SK-N-SH treated with all-trans-retinoic acid at 6 μM for 48 hours (cell line): ENCODE results near the gene TTC34.

Source experiments
- ATAC-seq: fragments of 200-7000 bp; cut with Tn5 transposase; 3 replicates; pipeline ENCODE4 v1.9.1; 2020; ENCODE audit warnings: mild to moderate bottlenecking, moderate library complexity
- ARNTL ChIP-seq: fragments of 450-650 bp; formaldehyde crosslinking; IDR thresholded peaks from 2 replicates; pipeline ENCODE4 v1.5.0; 2020; ENCODE audit warnings: low read depth, mild to moderate bottlenecking, moderate library complexity, borderline replicate concordance
- CSDC2 ChIP-seq: fragments of 250-450 bp; sonication (Bioruptor Pico); IDR thresholded peaks from 2 replicates; pipeline ENCODE4 v1.5.0; 2020; ENCODE audit warnings: mild to moderate bottlenecking, moderate library complexity
- ESRRG ChIP-seq: fragments of 250-450 bp; sonication (Bioruptor Pico); IDR thresholded peaks from 2 replicates; pipeline ENCODE4 v1.6.1; 2021; ENCODE audit warnings: mild to moderate bottlenecking
- GLIS3 ChIP-seq: fragments of 250-450 bp; sonication (Bioruptor Pico); IDR thresholded peaks from 2 replicates; pipeline ENCODE4 v1.5.0; 2020; ENCODE audit warnings: mild to moderate bottlenecking, moderate library complexity
- ISL1 ChIP-seq: fragments of 250-450 bp; sonication (Bioruptor Pico); IDR thresholded peaks from 2 replicates; pipeline ENCODE4 v2.1.2; 2022; ENCODE audit warnings: mild to moderate bottlenecking, moderate library complexity
- OSR1 ChIP-seq: fragments of 250-450 bp; sonication (Bioruptor Pico); IDR thresholded peaks from 2 replicates; pipeline ENCODE4 v1.8.0; 2022; ENCODE audit warnings: moderate library complexity, mild to moderate bottlenecking, inconsistent platforms
- TCF4 ChIP-seq: fragments of 250-450 bp; sonication (Bioruptor Pico); IDR thresholded peaks from 2 replicates; pipeline ENCODE4 v1.8.0; 2021; ENCODE audit warnings: mild to moderate bottlenecking, moderate library complexity, borderline replicate concordance
- TOX ChIP-seq: fragments of 250-450 bp; sonication (Bioruptor Pico); IDR thresholded peaks from 2 replicates; pipeline ENCODE4 v1.8.0; 2021; ENCODE audit warnings: mild to moderate bottlenecking, moderate library complexity, borderline replicate concordance
- ZC3H10 ChIP-seq: fragments of 250-450 bp; sonication (Bioruptor Pico); IDR thresholded peaks from 2 replicates; pipeline ENCODE4 v1.5.1; 2021; ENCODE audit warnings: mild to moderate bottlenecking, moderate library complexity
- ZFP3 ChIP-seq: fragments of 250-450 bp; sonication (Bioruptor Pico); IDR thresholded peaks from 2 replicates; pipeline ENCODE4 v1.5.0; 2020; ENCODE audit warnings: mild to moderate bottlenecking, moderate library complexity
- ZFP30 ChIP-seq: fragments of 450-650 bp; formaldehyde crosslinking; IDR thresholded peaks from 2 replicates; pipeline ENCODE4 v1.5.0; 2022; ENCODE audit warnings: mild to moderate bottlenecking, moderate library complexity
- ZNF565 ChIP-seq: fragments of 450-650 bp; formaldehyde crosslinking; conservative IDR thresholded peaks from 2 replicates; pipeline ENCODE4 v1.5.0; 2020; ENCODE audit warnings: low read depth, mild to moderate bottlenecking, moderate library complexity
- ZNF8 ChIP-seq: fragments of 450-650 bp; formaldehyde crosslinking; IDR thresholded peaks from 2 replicates; pipeline ENCODE4 v1.5.0; 2020; ENCODE audit warnings: mild to moderate bottlenecking, moderate library complexity
- TF ChIP-seq, protein P1 (sequence below): fragments of 250-450 bp; sonication (Bioruptor Pico); IDR thresholded peaks from 2 replicates; pipeline ENCODE4 v1.5.0; 2020; ENCODE audit warnings: mild to moderate bottlenecking, moderate library complexity
- TF ChIP-seq, protein P2 (sequence below): fragments of 250-450 bp; sonication (Bioruptor Pico); IDR thresholded peaks from 2 replicates; pipeline ENCODE4 v1.8.0; 2021; ENCODE audit warnings: low read depth, mild to moderate bottlenecking, moderate library complexity, borderline replicate concordance
- TF ChIP-seq, protein P3 (sequence below): fragments of 250-450 bp; sonication (Bioruptor Pico); IDR thresholded peaks from 2 replicates; pipeline ENCODE4 v1.5.1; 2020; ENCODE audit warnings: low read depth, mild to moderate bottlenecking, moderate library complexity
- TF ChIP-seq, protein P4 (sequence below): fragments of 250-450 bp; sonication (Bioruptor Pico); IDR thresholded peaks from 2 replicates; pipeline ENCODE4 v1.5.1; 2021; ENCODE audit warnings: mild to moderate bottlenecking, moderate library complexity

TTC34 gene

DNA sequence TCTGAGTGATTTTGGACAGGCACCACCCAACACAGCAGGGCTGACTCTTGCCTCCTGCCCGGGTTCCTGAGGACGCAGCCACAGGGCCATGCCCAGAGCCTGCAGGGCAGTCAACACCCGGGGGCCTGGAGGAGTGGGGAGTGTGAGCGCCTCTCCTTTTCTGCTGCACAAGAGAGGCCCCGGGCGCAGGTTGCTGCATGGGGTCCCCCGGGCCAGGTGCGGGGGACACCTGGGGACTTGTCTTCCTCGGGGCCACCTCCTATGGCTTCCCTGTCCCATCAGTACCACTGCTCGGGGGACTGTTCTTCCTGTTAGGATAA, 6.9 kb upstream of the TTC34 start (continued):
- TF ChIP-seq TCF4 (no peak), ZNF565 (CRISPR knock-in tag) (no peak), ARNTL (CRISPR knock-in tag) (no peak), TOX (CRISPR knock-in tag) (no peak), ZFP3 (CRISPR knock-in tag) (no peak), ZFP30 (CRISPR knock-in tag) (no peak), ISL1 (no peak), ESRRG (CRISPR knock-in tag) (no peak), GLIS3 (CRISPR knock-in tag) (no peak)
- TF ChIP-seq, protein P1, sequence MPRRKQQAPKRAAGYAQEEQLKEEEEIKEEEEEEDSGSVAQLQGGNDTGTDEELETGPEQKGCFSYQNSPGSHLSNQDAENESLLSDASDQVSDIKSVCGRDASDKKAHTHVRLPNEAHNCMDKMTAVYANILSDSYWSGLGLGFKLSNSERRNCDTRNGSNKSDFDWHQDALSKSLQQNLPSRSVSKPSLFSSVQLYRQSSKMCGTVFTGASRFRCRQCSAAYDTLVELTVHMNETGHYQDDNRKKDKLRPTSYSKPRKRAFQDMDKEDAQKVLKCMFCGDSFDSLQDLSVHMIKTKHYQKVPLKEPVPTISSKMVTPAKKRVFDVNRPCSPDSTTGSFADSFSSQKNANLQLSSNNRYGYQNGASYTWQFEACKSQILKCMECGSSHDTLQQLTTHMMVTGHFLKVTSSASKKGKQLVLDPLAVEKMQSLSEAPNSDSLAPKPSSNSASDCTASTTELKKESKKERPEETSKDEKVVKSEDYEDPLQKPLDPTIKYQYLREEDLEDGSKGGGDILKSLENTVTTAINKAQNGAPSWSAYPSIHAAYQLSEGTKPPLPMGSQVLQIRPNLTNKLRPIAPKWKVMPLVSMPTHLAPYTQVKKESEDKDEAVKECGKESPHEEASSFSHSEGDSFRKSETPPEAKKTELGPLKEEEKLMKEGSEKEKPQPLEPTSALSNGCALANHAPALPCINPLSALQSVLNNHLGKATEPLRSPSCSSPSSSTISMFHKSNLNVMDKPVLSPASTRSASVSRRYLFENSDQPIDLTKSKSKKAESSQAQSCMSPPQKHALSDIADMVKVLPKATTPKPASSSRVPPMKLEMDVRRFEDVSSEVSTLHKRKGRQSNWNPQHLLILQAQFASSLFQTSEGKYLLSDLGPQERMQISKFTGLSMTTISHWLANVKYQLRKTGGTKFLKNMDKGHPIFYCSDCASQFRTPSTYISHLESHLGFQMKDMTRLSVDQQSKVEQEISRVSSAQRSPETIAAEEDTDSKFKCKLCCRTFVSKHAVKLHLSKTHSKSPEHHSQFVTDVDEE = no peak

DNA sequence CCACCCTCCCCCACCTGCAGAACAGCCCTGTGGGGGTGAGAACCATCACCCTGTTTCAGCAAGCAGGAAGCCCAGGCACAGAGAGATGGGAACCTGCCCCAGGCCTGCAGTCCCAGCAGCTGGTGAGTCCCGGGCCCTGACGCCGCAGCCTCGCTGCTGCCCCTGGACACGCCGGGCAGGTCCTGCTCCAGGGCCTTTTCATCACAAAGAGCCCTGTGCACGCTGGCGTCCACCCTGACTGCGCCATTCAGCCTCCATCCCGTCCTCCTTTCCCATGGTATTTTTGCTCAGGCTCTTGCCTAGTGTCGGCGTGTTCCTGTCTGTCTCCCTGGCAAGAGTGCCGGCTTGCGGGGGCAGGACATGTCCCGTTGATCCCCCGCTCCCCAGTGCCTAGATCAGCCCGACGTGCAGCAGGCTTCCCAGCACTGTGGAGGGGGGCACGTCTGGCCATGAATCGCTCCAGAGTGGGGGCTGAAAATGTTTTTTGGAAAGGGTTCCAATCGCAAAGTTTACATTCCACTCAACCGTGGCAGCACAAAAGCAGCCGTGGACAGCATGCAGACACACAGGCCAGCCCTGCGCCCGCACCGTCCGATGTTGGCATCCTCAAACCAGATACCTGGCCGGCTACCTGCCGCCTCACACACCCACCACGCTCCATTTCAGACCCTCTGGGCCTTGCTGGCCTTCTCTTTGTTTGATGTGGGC, 6.3 kb upstream of the TTC34 start:
- TF ChIP-seq, protein P2, sequence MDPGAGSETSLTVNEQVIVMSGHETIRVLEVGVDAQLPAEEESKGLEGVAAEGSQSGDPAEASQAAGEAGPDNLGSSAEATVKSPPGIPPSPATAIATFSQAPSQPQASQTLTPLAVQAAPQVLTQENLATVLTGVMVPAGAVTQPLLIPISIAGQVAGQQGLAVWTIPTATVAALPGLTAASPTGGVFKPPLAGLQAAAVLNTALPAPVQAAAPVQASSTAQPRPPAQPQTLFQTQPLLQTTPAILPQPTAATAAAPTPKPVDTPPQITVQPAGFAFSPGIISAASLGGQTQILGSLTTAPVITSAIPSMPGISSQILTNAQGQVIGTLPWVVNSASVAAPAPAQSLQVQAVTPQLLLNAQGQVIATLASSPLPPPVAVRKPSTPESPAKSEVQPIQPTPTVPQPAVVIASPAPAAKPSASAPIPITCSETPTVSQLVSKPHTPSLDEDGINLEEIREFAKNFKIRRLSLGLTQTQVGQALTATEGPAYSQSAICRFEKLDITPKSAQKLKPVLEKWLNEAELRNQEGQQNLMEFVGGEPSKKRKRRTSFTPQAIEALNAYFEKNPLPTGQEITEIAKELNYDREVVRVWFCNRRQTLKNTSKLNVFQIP (CRISPR knock-in tag) = no peak
- ATAC-seq = no peak

DNA sequence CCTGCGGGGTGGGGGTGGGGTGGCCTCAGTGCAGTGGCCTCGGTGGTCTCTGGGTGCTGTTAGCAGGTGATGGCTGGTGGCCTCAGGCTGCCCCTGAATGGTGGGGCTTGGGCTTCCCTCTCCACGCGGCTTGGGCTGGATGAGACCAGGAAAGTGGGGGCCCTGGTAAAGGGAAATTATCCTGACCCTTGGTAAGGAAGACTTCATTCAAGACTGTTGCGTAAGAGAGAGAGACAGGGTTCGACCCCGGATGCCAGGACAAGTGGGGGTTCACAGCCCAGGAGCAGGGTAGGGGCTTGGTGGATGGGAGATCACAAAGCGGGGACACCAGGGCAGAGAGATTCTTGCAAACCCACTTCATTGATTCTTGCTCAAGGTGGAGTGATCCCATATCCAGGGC, 5.5 kb upstream of the TTC34 start:
- ATAC-seq = no peak
- TF ChIP-seq ZNF565 (CRISPR knock-in tag) (no peak), OSR1 (CRISPR knock-in tag) (no peak), TCF4 (no peak), TOX (CRISPR knock-in tag) (no peak), CSDC2 (CRISPR knock-in tag) (no peak), ZNF8 (CRISPR knock-in tag) (no peak), ZC3H10 (CRISPR knock-in tag) (no peak), ZFP3 (CRISPR knock-in tag) (no peak), GLIS3 (CRISPR knock-in tag) (no peak)
- TF ChIP-seq, protein P2 (CRISPR knock-in tag) = no peak
- TF ChIP-seq, protein P3, sequence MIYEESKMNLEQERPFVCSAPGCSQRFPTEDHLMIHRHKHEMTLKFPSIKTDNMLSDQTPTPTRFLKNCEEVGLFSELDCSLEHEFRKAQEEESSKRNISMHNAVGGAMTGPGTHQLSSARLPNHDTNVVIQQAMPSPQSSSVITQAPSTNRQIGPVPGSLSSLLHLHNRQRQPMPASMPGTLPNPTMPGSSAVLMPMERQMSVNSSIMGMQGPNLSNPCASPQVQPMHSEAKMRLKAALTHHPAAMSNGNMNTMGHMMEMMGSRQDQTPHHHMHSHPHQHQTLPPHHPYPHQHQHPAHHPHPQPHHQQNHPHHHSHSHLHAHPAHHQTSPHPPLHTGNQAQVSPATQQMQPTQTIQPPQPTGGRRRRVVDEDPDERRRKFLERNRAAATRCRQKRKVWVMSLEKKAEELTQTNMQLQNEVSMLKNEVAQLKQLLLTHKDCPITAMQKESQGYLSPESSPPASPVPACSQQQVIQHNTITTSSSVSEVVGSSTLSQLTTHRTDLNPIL (CRISPR knock-in tag) = no peak
- TF ChIP-seq, protein P1 = no peak
- TF ChIP-seq, protein P4, sequence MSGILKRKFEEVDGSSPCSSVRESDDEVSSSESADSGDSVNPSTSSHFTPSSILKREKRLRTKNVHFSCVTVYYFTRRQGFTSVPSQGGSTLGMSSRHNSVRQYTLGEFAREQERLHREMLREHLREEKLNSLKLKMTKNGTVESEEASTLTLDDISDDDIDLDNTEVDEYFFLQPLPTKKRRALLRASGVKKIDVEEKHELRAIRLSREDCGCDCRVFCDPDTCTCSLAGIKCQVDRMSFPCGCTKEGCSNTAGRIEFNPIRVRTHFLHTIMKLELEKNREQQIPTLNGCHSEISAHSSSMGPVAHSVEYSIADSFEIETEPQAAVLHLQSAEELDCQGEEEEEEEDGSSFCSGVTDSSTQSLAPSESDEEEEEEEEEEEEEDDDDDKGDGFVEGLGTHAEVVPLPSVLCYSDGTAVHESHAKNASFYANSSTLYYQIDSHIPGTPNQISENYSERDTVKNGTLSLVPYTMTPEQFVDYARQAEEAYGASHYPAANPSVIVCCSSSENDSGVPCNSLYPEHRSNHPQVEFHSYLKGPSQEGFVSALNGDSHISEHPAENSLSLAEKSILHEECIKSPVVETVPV (CRISPR knock-in tag) = no peak
